GM21423 (cell line): ENCODE results near the gene NTNG1.
"Not testable (repeated sequence)": the region's sequence is repeated elsewhere in the genome, so short reads cannot be mapped to it uniquely, and the experiment has no call there.

Source experiments
- ATAC-seq: cut with Tn5 transposase; IDR thresholded peaks from one replicate; pipeline ENCODE4 v1.9.1; 2021; ENCODE audit warnings: mild to moderate bottlenecking, moderate library complexity; ENCODE audit not compliant: unreplicated experiment

Gene NTNG1

GRCh38 chr1:107140703-107141490 is at the start of gene NTNG1:
Gene NTNG1 (plus strand): TSS chr1:107141039.
- no peak for ATAC-seq

GRCh38 chr1:107091418-107091817 is 49.4 kb upstream of the NTNG1 start:
- no peak for ATAC-seq

GRCh38 chr1:107093395-107093794 is 47.4 kb upstream of the NTNG1 start:
- ATAC-seq = not testable (repeated sequence)

- no peak for ATAC-seq
These were observed 45.2 kb upstream of the NTNG1 start for GRCh38 chr1:107095647-107096046.

GRCh38 chr1:107096690-107097089 is 44.1 kb upstream of the NTNG1 start:
- no peak for ATAC-seq

GRCh38 chr1:107098961-107099360 is 41.9 kb upstream of the NTNG1 start:
- ATAC-seq = no peak

- no peak for ATAC-seq
These were observed 40.4 kb upstream of the NTNG1 start for GRCh38 chr1:107100331-107100984.

GRCh38 chr1:107105914-107106313 is 34.9 kb upstream of the NTNG1 start:
- ATAC-seq = no peak

GRCh38 chr1:107110326-107110725 is 30.5 kb upstream of the NTNG1 start:
- no peak for ATAC-seq

GRCh38 chr1:107116306-107116790 is 24.5 kb upstream of the NTNG1 start:
- no peak for ATAC-seq

- ATAC-seq = no peak
These were observed 18.6 kb upstream of the NTNG1 start for GRCh38 chr1:107122225-107122624.

- ATAC-seq = no peak
These were observed 17.1 kb upstream of the NTNG1 start for GRCh38 chr1:107123741-107124140.

- no peak for ATAC-seq
These were observed 16.1 kb upstream of the NTNG1 start for GRCh38 chr1:107124694-107125093.

GRCh38 chr1:107132195-107132594 is 8.6 kb upstream of the NTNG1 start:
- no peak for ATAC-seq

- ATAC-seq = no peak
These were observed 8.1 kb upstream of the NTNG1 start for GRCh38 chr1:107132780-107133179.

- ATAC-seq = no peak
These were observed 5.4 kb upstream of the NTNG1 start for GRCh38 chr1:107135463-107135862.

GRCh38 chr1:107138166-107138565 is 2.7 kb upstream of the NTNG1 start:
- no peak for ATAC-seq

GRCh38 chr1:107138767-107139445 is 1.9 kb upstream of the NTNG1 start:
- ATAC-seq = no peak

GRCh38 chr1:107139833-107140702 is 771 bp upstream of the NTNG1 start:
- ATAC-seq = no peak

- no peak for ATAC-seq
These were observed 770 bp downstream of the NTNG1 start for GRCh38 chr1:107141491-107142126.
